Hepatocyte (in vitro differentiated cells): ENCODE results near the gene SDK1. TPM values are rescaled to one million over a fixed set of nuclear protein-coding genes. Genes with fewer than 3 reads are reported as not detected.

Source experiments
- DNase-seq: peaks from one replicate; pipeline ENCODE4 v3.0.0-alpha.2; 2016; ENCODE audit warnings: low spot score
- H2AFZ ChIP-seq: fragments of 200-600 bp; sonication (generic); 2 replicates; pipeline ENCODE4 v1.6.0; 2016; ENCODE audit warnings: antibody characterized with exemption, mild to moderate bottlenecking
- H3K27ac ChIP-seq: fragments of 200-600 bp; sonication (generic); 2 replicates; pipeline ENCODE4 v1.5.1; 2016; ENCODE audit warnings: mild to moderate bottlenecking
- H3K27me3 ChIP-seq: fragments of 200-600 bp; sonication (generic); 2 replicates; pipeline ENCODE4 v1.6.1; 2016
- H3K36me3 ChIP-seq: fragments of 200-600 bp; sonication (generic); replicated peaks from 2 replicates; pipeline ENCODE4 v1.5.1; 2016; ENCODE audit warnings: low read depth; ENCODE audit not compliant: insufficient read depth
- H3K4me1 ChIP-seq: fragments of 200-600 bp; sonication (generic); 2 replicates; pipeline ENCODE4 v1.5.1; 2016; ENCODE audit warnings: mild to moderate bottlenecking, moderate library complexity; ENCODE audit not compliant: insufficient read depth
- H3K4me2 ChIP-seq: fragments of 200-600 bp; sonication (generic); 2 replicates; pipeline ENCODE4 v1.6.0; 2016
- H3K4me3 ChIP-seq: fragments of 200-600 bp; sonication (generic); 2 replicates; pipeline ENCODE4 v1.5.1; 2016; ENCODE audit warnings: mild to moderate bottlenecking
- H3K79me2 ChIP-seq: fragments of 200-600 bp; sonication (generic); 2 replicates; pipeline ENCODE4 v1.6.0; 2017; ENCODE audit warnings: mild to moderate bottlenecking
- H3K9me2 ChIP-seq: fragments of 200-600 bp; sonication (generic); replicated peaks from 2 replicates; pipeline ENCODE4 v1.6.0; 2017; ENCODE audit warnings: mild to moderate bottlenecking; ENCODE audit not compliant: insufficient read depth
- H3K9me3 ChIP-seq: fragments of 200-600 bp; sonication (generic); 2 replicates; pipeline ENCODE4 v1.5.1; 2016; ENCODE audit warnings: low read depth, mild to moderate bottlenecking
- H4K20me1 ChIP-seq: fragments of 200-600 bp; sonication (generic); 2 replicates; pipeline ENCODE4 v1.6.0; 2016; ENCODE audit warnings: mild to moderate bottlenecking; ENCODE audit not compliant: insufficient read depth, poor library complexity, severe bottlenecking
- EZH2 ChIP-seq: fragments of 200-600 bp; sonication (generic); IDR thresholded peaks from 2 replicates; pipeline ENCODE4 v1.6.1; 2016; ENCODE audit warnings: antibody characterized with exemption, mild to moderate bottlenecking, borderline replicate concordance
- EZH2phosphoT487 ChIP-seq: fragments of 200-600 bp; sonication (generic); IDR thresholded peaks from one replicate; pipeline ENCODE4 v1.6.1; 2018; ENCODE audit warnings: antibody characterized with exemption, mild to moderate bottlenecking, low read depth, moderate library complexity; ENCODE audit not compliant: unreplicated experiment, severe bottlenecking
- whole genome bisulfite sequencing: methylation state at CpG from one replicate; pipeline ENCODE4 v1.1.6; 2016; ENCODE audit warnings: low lambda C conversion rate; ENCODE audit errors: missing lambda C conversion rate; 5-methylcytosine and 5-hydroxymethylcytosine counted together
- polyA plus RNA-seq: library from polyadenylated mRNA; unstranded; fragments of >200 nt; fragmentation: Nextera tagmentation; extraction: Ambion mirVana; gene quantifications from 2 replicates; pipeline ENCODE4 v1.2.1, GENCODE V29; 2016
- total RNA-seq: library from RNA; depleted of rRNA; stranded (reverse); fragments of >200 nt; gene quantifications from 2 replicates; pipeline ENCODE4 v1.2.3, GENCODE V29; 2014
- TF ChIP-seq, protein P1 (sequence below): fragments of 200-600 bp; sonication (generic); IDR thresholded peaks from 2 replicates; pipeline ENCODE4 v1.5.1; 2016; ENCODE audit warnings: antibody characterized with exemption, mild to moderate bottlenecking; ENCODE audit not compliant: poor library complexity

Gene SDK1
- total and polyA plus RNA-seq, 2 experiments from 2014 or later, result 4.3 to 10.0 TPM

DNA sequence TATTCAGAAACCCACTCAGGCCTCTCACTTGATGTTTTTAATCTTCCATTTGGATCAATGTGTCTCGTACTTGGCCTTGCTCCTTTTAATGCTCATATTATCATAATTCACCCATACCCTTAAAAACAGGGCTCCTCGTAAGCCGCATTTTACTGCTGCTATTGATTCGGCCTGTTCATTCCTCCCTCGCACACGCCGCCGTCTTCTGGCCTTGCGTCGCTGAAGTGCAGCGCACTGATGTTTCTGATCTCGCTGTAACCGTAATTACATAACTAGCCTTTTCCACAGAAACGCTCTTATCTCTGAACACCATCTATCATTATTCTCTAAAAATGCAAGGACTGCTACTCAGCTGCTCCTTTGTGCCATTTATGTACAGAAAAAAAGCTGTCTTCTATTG lies 836.5 kb downstream of the SDK1 start:
- H3K4me3 ChIP-seq, result no peak overlapping the region
- no peak overlapping the region for H3K27ac ChIP-seq
- H3K27me3 ChIP-seq, result no peaks in the 10 kb centered on the region
- no peaks in the 10 kb centered on the region for H3K36me3 ChIP-seq
- 93% methylated on average over 14 of the region's 14 CpGs for WGBS
- H3K9me2 ChIP-seq, result no peaks in the 10 kb centered on the region
- H3K4me1 ChIP-seq, result peaks cover 32% of the 10 kb centered on the region
- TF ChIP-seq EZH2 (no peak), EZH2phosphoT487 (no peak)
- TF ChIP-seq, protein P1, sequence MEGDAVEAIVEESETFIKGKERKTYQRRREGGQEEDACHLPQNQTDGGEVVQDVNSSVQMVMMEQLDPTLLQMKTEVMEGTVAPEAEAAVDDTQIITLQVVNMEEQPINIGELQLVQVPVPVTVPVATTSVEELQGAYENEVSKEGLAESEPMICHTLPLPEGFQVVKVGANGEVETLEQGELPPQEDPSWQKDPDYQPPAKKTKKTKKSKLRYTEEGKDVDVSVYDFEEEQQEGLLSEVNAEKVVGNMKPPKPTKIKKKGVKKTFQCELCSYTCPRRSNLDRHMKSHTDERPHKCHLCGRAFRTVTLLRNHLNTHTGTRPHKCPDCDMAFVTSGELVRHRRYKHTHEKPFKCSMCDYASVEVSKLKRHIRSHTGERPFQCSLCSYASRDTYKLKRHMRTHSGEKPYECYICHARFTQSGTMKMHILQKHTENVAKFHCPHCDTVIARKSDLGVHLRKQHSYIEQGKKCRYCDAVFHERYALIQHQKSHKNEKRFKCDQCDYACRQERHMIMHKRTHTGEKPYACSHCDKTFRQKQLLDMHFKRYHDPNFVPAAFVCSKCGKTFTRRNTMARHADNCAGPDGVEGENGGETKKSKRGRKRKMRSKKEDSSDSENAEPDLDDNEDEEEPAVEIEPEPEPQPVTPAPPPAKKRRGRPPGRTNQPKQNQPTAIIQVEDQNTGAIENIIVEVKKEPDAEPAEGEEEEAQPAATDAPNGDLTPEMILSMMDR, result no peak
- no peaks in the 10 kb centered on the region for H4K20me1 ChIP-seq
- H2AFZ ChIP-seq, result no peak overlapping the region
- no peaks in the 10 kb centered on the region for H3K79me2 ChIP-seq
- H3K4me2 ChIP-seq, result no peak overlapping the region
- DNase-seq, result no peak
- H3K9me3 ChIP-seq, result no peaks in the 10 kb centered on the region

DNA sequence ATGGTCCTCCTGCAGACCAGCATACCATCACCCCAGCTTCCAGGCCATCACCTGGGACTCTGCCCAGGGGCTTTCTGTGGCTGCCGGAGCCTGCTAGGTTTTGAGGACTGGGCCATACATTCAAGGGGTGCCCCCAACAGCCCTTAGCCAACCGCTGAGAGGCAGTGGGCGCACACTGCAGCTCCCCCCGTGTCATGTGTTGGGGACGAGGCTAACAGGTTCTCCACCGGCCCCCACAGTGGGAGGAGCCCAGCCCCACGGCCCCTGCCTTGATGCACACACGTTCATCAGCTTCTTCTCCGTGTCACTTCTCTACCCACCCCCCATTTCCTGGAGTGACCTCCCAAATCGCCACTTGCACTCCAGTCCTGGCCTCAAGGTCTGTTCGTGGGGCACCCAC lies 837.8 kb downstream of the SDK1 start:
- Histone ChIP-seq H3K4me1 (peaks cover 22% of the 10 kb centered on the region), H3K27me3 (no peaks in the 10 kb centered on the region), H3K27ac (no peak overlapping the region), H3K4me3 (no peak overlapping the region), H3K79me2 (no peaks in the 10 kb centered on the region), H3K9me2 (no peaks in the 10 kb centered on the region), H4K20me1 (no peaks in the 10 kb centered on the region), H3K4me2 (no peak overlapping the region), H2AFZ (no peak overlapping the region), H3K9me3 (no peaks in the 10 kb centered on the region), H3K36me3 (no peaks in the 10 kb centered on the region)
- WGBS, result 91% methylated on average over 6 of the region's 11 CpGs
- DNase-seq, result no peak
- TF ChIP-seq, protein P1, result no peak

DNA sequence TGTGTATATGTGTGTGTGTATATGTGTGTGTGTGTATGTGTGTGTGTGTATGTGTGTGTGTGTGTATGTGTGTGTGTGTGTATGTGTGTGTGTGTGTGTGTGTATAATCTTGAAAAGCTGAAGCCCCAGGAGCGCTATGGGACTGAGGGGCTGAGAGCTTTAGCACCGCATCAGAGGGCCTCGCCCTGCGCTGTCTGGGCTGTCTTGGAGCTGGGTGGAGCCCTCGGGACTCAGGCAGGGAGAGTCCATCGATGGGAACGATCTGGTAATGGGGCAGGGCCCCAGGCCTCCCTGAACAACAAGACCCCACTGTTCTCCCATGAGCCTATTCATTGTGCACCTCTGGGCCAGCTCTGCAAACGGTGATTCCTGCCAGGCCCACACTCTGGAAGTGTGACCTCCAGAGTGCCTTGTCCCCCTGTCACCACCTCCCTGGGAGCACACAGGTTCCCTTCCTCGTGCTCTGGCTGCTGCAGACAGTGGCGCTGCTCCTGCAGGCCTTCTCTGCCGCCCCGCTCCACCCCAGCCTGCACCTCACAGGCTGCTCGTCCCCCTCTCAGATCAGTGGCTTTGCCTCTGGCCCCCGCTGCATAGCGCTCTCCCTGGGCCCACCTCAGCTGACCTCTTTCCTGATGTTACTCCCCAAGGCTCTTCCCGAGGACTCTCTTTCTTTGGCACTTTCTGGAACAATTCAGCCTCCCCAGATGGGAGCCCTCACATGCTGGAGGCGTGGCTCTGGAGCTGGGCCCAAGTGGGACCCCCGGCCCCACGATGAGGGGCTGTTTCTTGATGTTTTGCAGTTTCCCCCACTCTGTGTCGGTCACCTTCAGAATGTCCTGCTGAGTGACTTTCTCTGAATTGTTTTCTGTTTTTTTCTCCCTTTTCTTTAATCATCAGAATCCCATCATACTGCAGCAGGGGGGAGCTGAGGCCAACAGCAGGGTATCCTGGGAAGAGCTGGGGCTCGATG lies 838.9 kb downstream of the SDK1 start:
- H3K79me2 ChIP-seq, result no peaks in the 10 kb centered on the region
- H4K20me1 ChIP-seq, result no peaks in the 10 kb centered on the region
- peaks cover 18% of the 10 kb centered on the region for H3K4me1 ChIP-seq
- no peaks in the 10 kb centered on the region for H3K36me3 ChIP-seq
- no peak overlapping the region for H2AFZ ChIP-seq
- no peaks in the 10 kb centered on the region for H3K9me2 ChIP-seq
- no peak overlapping the region for H3K4me2 ChIP-seq
- no peaks in the 10 kb centered on the region for H3K27me3 ChIP-seq
- H3K4me3 ChIP-seq, result no peak overlapping the region
- H3K9me3 ChIP-seq, result no peaks in the 10 kb centered on the region
- H3K27ac ChIP-seq, result no peak overlapping the region
- 84% methylated on average over 21 of the region's 21 CpGs for WGBS
- TF ChIP-seq, protein P1, result no peak
- TF ChIP-seq EZH2phosphoT487 (no peak), EZH2 (no peak)
- no peak for DNase-seq
